HL-60 (cell line): ENCODE results near the gene ANKRD22.

Source experiments
- DNase-seq, 2 experiments: peaks; one replicate each; pipeline ENCODE4 v3.0.0-alpha.2; 2010 to 2020; ENCODE audit warnings: low read depth in 1 of 2, low spot score in 1 of 2
- H3K27ac ChIP-seq: fragments of 250-450 bp; sonication (Bioruptor Pico); replicated peaks from 2 replicates; pipeline ENCODE4 v1.5.1; 2020; ENCODE audit warnings: mild to moderate bottlenecking, moderate library complexity
- H3K27me3 ChIP-seq: fragments of 250-450 bp; sonication (Bioruptor Pico); 2 replicates; pipeline ENCODE4 v1.5.1; 2021; ENCODE audit warnings: mild to moderate bottlenecking, moderate library complexity; ENCODE audit not compliant: insufficient read depth, poor library complexity, severe bottlenecking
- H3K4me3 ChIP-seq: replicated peaks from 2 replicates; pipeline ENCODE4 v1.5.1; 2011; ENCODE audit warnings: mild to moderate bottlenecking, control low read depth, low read length; ENCODE audit not compliant: insufficient read depth
- GABPA ChIP-seq: IDR thresholded peaks from 2 replicates; pipeline ENCODE4 v1.6.1; 2012; ENCODE audit warnings: low read depth
- POLR2AphosphoS5 ChIP-seq: IDR thresholded peaks from 2 replicates; pipeline ENCODE4 v1.6.1; 2012; ENCODE audit warnings: low read depth
- SPI1 ChIP-seq: IDR thresholded peaks from 2 replicates; pipeline ENCODE4 v1.6.1; 2012; ENCODE audit warnings: low read depth, mild to moderate bottlenecking, borderline replicate concordance
- TF ChIP-seq, protein P1 (sequence below): IDR thresholded peaks from 2 replicates; pipeline ENCODE4 v1.6.1; 2012; ENCODE audit warnings: low read depth; ENCODE audit not compliant: insufficient replicate concordance
- TF ChIP-seq, protein P2 (sequence below): IDR thresholded peaks from one replicate; pipeline ENCODE4 v1.5.1; 2011; ENCODE audit warnings: low read length, control low read depth, inconsistent platforms; ENCODE audit not compliant: insufficient read depth

The ANKRD22 gene

DNA sequence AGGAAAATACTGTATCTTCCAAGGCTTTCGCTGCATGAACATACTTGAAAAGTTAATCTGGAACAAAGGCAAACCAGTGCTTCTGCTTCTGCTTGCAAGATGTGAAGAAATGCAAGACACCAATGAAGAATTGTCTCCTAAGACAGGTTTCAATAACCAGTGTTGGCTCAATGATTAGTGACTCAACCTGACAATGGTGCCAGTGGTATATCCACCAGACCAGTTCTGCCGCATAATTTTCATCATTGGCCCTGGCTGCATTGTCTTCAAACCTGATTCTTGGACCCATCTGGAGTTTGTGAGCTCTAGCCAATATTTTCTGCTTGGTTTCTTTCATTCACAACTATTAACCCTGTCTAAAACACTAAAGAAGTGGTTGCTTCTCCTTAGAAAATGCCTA lies 14.8 kb upstream of the ANKRD22 start:
- no peak overlapping the region for H3K4me3 ChIP-seq
- DNase-seq: no peak
- H3K27ac ChIP-seq: no peak overlapping the region
- TF ChIP-seq, protein P1, sequence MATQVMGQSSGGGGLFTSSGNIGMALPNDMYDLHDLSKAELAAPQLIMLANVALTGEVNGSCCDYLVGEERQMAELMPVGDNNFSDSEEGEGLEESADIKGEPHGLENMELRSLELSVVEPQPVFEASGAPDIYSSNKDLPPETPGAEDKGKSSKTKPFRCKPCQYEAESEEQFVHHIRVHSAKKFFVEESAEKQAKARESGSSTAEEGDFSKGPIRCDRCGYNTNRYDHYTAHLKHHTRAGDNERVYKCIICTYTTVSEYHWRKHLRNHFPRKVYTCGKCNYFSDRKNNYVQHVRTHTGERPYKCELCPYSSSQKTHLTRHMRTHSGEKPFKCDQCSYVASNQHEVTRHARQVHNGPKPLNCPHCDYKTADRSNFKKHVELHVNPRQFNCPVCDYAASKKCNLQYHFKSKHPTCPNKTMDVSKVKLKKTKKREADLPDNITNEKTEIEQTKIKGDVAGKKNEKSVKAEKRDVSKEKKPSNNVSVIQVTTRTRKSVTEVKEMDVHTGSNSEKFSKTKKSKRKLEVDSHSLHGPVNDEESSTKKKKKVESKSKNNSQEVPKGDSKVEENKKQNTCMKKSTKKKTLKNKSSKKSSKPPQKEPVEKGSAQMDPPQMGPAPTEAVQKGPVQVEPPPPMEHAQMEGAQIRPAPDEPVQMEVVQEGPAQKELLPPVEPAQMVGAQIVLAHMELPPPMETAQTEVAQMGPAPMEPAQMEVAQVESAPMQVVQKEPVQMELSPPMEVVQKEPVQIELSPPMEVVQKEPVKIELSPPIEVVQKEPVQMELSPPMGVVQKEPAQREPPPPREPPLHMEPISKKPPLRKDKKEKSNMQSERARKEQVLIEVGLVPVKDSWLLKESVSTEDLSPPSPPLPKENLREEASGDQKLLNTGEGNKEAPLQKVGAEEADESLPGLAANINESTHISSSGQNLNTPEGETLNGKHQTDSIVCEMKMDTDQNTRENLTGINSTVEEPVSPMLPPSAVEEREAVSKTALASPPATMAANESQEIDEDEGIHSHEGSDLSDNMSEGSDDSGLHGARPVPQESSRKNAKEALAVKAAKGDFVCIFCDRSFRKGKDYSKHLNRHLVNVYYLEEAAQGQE: no peak
- no peak for TF ChIP-seq GABPA
- no peak for TF ChIP-seq SPI1
- TF ChIP-seq, protein P2, sequence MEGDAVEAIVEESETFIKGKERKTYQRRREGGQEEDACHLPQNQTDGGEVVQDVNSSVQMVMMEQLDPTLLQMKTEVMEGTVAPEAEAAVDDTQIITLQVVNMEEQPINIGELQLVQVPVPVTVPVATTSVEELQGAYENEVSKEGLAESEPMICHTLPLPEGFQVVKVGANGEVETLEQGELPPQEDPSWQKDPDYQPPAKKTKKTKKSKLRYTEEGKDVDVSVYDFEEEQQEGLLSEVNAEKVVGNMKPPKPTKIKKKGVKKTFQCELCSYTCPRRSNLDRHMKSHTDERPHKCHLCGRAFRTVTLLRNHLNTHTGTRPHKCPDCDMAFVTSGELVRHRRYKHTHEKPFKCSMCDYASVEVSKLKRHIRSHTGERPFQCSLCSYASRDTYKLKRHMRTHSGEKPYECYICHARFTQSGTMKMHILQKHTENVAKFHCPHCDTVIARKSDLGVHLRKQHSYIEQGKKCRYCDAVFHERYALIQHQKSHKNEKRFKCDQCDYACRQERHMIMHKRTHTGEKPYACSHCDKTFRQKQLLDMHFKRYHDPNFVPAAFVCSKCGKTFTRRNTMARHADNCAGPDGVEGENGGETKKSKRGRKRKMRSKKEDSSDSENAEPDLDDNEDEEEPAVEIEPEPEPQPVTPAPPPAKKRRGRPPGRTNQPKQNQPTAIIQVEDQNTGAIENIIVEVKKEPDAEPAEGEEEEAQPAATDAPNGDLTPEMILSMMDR: no peak
- no peaks in the 10 kb centered on the region for H3K27me3 ChIP-seq

DNA sequence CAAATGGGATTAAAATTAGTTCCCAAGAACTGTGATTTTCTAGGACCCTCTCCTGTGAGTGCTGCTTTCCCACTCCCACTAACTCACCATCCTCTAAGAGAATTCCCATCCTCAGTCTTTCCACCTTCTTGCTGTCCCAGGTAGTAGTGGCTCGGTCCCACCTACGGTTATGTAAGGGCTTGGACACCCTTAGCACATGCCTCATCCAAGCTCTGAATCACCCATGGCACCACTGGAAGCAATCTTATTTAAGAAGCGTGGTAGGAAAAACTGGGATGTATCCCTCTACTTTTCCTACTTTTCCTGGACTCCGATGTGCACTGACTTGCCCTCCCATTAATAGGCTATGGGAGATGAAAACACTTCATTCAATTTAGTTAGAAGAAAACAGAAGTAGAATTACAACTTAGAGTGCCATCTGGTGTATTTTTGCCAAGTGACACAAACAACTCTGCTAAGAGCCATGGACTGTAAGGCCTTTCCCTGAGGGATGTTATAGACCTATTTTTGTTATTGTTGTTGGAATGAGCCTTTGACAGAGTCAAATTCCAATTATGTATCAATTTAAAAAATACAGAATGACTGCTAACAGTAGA lies 13.7 kb upstream of the ANKRD22 start:
- DNase-seq: peak in 1 of 2 experiments; percentile 48

DNA sequence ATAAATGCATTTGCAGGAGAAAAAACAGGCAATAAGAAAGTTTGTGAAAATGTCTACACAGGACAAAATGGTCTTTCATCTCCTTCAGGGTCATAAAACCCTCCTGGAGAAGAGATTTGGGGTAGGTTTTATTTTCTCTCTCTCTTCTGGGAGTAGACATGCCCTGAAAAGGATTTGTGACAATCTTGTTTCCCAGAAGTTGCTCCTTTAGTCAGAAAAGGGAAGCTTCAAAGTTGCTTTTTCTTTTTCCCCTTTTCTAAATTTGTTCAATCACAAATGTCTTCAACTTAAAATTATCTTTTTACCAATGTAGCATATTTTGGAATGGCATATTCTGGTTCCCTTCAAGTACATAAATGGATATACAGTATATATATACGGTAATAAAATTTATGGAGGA lies 9.4 kb upstream of the ANKRD22 start:
- Histone ChIP-seq H3K27me3 (no peaks in the 10 kb centered on the region), H3K4me3 (no peak overlapping the region), H3K27ac (peak overlapping the region; percentile 22)
- TF ChIP-seq, protein P2: no peak
- no peak for TF ChIP-seq POLR2AphosphoS5
- TF ChIP-seq GABPA: no peak
- TF ChIP-seq, protein P1: no peak
- TF ChIP-seq SPI1: no peak
- no peak for DNase-seq

More for the DNA sequence above, 13.7 kb upstream of the ANKRD22 start:
- TF ChIP-seq, protein P2: no peak
- TF ChIP-seq, protein P1: no peak
- TF ChIP-seq POLR2AphosphoS5: no peak
- TF ChIP-seq SPI1: no peak
- no peak for TF ChIP-seq GABPA
- H3K27ac ChIP-seq: no peak overlapping the region
- no peaks in the 10 kb centered on the region for H3K27me3 ChIP-seq
- H3K4me3 ChIP-seq: no peak overlapping the region
